VCaP (cell line): Measurements from ENCODE around the gene CACNA1B.

Source experiments
- H3K27ac ChIP-seq: fragments of 450-650 bp; 2 replicates; pipeline ENCODE4 v1.5.1; 2017
- CTCF ChIP-seq: fragments of 450-650 bp; conservative IDR thresholded peaks from 2 replicates; pipeline ENCODE4 v1.5.1; 2017; ENCODE audit warnings: mild to moderate bottlenecking, moderate library complexity

The CACNA1B gene

GRCh38 chr9:138070815-138071214 is 193.2 kb downstream of the CACNA1B start:
- TF ChIP-seq CTCF: no peak
- no peak overlapping the region for H3K27ac ChIP-seq

- H3K27ac ChIP-seq: no peak overlapping the region
- TF ChIP-seq CTCF: no peak
Measured at GRCh38 chr9:138071292-138071691, 193.7 kb downstream of the CACNA1B start.

GRCh38 chr9:138071731-138072130 is 194.1 kb downstream of the CACNA1B start:
- no peak for TF ChIP-seq CTCF
- no peak overlapping the region for H3K27ac ChIP-seq

GRCh38 chr9:138072161-138072842 is 194.7 kb downstream of the CACNA1B start:
- H3K27ac ChIP-seq: no peak overlapping the region
- no peak for TF ChIP-seq CTCF

GRCh38 chr9:138072897-138073296 is 195.3 kb downstream of the CACNA1B start:
- no peak overlapping the region for H3K27ac ChIP-seq
- no peak for TF ChIP-seq CTCF

- no peak overlapping the region for H3K27ac ChIP-seq
- no peak for TF ChIP-seq CTCF
Measured at GRCh38 chr9:138073408-138073807, 195.8 kb downstream of the CACNA1B start.

- no peak for TF ChIP-seq CTCF
- H3K27ac ChIP-seq: no peak overlapping the region
Measured at GRCh38 chr9:138073808-138074207, 196.2 kb downstream of the CACNA1B start.
